Activated CD8-positive, alpha-beta T cell treated with anti-CD3 and anti-CD28 coated beads for 36 hours (primary cell): ENCODE data around the gene ZNF536. TPM values are rescaled to one million over a fixed set of nuclear protein-coding genes. Genes with fewer than 3 reads are reported as not detected.

Source experiments
- ATAC-seq: fragments of 200-7000 bp; cut with Tn5 transposase; one replicate; pipeline ENCODE4 v1.10.0; 2021; ENCODE audit warnings: mild to moderate bottlenecking, moderate library complexity
- CTCF ChIA-PET: fragments of 350-600 bp; sonication (Branson Sonifier 250); formaldehyde crosslinking; loops from one replicate; lab custom pipeline; 2021; ENCODE audit warnings: antibody characterized with exemption; lab: Charles Lee
- POLR2A ChIA-PET: fragments of 350-600 bp; sonication (Branson Sonifier 250); formaldehyde crosslinking; loops from one replicate; lab custom pipeline; 2021; ENCODE audit warnings: antibody characterized with exemption; lab: Charles Lee
- DNase-seq: peaks from one replicate; pipeline ENCODE4 v3.0.0-alpha.2; 2020
- H3K27ac Mint-ChIP-seq: one replicate; pipeline ENCODE4 v1.8.0; 2021; ENCODE audit warnings: mild to moderate bottlenecking, mixed read lengths
- H3K27me3 Mint-ChIP-seq: one replicate; pipeline ENCODE4 v1.8.0; 2021; ENCODE audit warnings: mixed read lengths
- H3K36me3 Mint-ChIP-seq: one replicate; pipeline ENCODE4 v1.8.0; 2021; ENCODE audit warnings: low read depth, mixed read lengths
- H3K4me1 Mint-ChIP-seq: one replicate; pipeline ENCODE4 v1.8.0; 2021; ENCODE audit warnings: low read depth, mixed read lengths
- H3K4me3 Mint-ChIP-seq: one replicate; pipeline ENCODE4 v1.8.0; 2021; ENCODE audit warnings: mild to moderate bottlenecking, moderate library complexity, mixed read lengths
- H3K9me3 Mint-ChIP-seq: one replicate; pipeline ENCODE4 v1.8.0; 2021; ENCODE audit warnings: mixed read lengths
- intact Hi-C: fragments of 100-400 bp; cut with micrococcal nuclease; formaldehyde crosslinking; loops from one replicate; pipeline ENCODE4 v1.10.0; 2022
- total RNA-seq, 2 experiments: library from RNA; stranded (reverse); gene quantifications; one replicate each; pipeline ENCODE4 v1.2.3, GENCODE V29; 2021
- TF ChIP-seq, protein P1 (sequence below): fragments of 200-600 bp; IDR thresholded peaks from one replicate; pipeline ENCODE4 v1.8.0; 2022; ENCODE audit warnings: antibody characterized with exemption, mild to moderate bottlenecking

ZNF536 gene
- total RNA-seq, 2 experiments from 2014 or later: not detected

DNA sequence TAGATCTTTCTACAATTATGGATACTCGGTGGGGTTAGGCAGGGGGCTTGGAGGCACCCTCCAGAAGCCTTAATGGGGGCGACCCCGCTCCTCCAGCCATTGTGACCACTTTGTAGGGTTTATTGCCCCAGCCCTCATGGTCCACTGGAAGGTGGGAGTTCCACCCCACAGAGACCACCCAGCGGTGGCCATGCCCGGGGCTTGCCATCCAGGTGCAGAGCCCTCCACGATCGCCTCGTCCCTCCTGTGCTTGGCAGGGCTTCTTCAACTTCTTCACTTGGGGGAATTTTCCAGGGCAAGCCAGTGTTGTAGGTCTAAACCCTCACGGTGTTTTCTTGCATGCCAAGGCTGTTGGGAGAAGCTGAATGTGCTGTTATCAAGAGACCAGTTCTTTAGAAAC is 16.1 kb downstream of the ZNF536 start:
- POLR2A ChIA-PET: no interaction called here
- Mint-ChIP-seq H3K27ac (no peak overlapping the region), H3K36me3 (no peaks in the 10 kb centered on the region), H3K4me3 (no peak overlapping the region), H3K9me3 (no peaks in the 10 kb centered on the region), H3K27me3 (peaks cover 8% of the 10 kb centered on the region), H3K4me1 (no peaks in the 10 kb centered on the region)
- no peak for DNase-seq
- CTCF ChIA-PET: no interaction called here
- intact Hi-C loops: no loop called here
- TF ChIP-seq, protein P1, sequence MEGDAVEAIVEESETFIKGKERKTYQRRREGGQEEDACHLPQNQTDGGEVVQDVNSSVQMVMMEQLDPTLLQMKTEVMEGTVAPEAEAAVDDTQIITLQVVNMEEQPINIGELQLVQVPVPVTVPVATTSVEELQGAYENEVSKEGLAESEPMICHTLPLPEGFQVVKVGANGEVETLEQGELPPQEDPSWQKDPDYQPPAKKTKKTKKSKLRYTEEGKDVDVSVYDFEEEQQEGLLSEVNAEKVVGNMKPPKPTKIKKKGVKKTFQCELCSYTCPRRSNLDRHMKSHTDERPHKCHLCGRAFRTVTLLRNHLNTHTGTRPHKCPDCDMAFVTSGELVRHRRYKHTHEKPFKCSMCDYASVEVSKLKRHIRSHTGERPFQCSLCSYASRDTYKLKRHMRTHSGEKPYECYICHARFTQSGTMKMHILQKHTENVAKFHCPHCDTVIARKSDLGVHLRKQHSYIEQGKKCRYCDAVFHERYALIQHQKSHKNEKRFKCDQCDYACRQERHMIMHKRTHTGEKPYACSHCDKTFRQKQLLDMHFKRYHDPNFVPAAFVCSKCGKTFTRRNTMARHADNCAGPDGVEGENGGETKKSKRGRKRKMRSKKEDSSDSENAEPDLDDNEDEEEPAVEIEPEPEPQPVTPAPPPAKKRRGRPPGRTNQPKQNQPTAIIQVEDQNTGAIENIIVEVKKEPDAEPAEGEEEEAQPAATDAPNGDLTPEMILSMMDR: no peak
- ATAC-seq: no peak

DNA sequence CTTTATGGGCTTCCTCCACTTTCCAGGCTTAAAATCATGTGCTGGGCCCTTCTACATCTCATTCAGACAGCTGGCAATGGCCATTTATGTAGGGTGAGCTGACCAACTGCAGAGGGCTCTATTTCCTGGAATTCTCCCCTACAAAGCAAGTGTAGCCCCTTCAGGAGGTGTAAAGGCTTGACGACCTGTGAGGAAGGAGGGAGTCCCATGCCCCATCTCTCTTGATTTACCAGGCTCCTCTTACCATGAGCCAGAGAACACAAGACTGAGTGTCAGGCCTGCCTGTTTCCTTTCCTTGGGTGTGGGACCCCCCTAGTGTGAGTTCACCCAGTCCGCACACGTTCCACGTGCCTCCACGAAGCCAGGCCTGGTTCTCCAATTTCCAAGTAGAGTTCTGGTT is 16.6 kb downstream of the ZNF536 start:
- TF ChIP-seq, protein P1: no peak
- Mint-ChIP-seq H3K9me3 (no peaks in the 10 kb centered on the region), H3K27ac (no peak overlapping the region), H3K27me3 (peaks cover 13% of the 10 kb centered on the region), H3K4me3 (no peak overlapping the region), H3K36me3 (no peaks in the 10 kb centered on the region), H3K4me1 (no peaks in the 10 kb centered on the region)
- intact Hi-C loops: no loop called here
- ATAC-seq (no peak), DNase-seq (no peak)
- ChIA-PET CTCF (no interaction called here), POLR2A (no interaction called here)

DNA sequence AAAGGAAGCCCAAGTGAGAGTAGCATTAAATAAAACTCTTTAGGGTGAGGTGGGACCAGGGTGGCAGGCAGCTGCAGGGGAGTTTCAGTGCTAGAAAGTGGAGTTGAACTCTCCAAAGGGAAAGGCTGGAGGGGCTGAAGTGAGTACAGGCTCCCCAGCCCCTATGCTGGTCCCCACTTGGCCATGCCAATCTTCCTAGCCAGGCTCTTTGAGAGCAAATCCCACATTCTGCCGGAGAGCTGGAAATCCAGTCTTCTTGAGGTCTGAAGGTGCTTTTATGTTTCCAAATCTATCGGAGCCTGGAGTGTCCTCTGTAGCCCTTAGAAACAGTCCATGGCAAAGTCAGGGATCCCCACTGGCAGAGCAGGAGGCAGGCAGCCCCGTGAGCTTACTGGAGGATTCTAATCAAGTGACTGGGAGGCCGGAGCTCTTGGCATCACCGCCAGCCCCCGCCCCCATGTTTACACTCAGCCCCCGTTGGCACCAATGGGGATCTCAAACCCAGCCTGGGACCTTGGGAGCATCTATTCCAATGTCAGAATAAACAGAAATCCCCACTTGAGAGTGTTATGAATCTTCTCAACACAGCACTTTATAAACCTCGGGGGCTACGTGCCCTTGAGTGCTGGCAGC is 18.3 kb downstream of the ZNF536 start:
- H3K9me3 Mint-ChIP-seq: no peaks in the 10 kb centered on the region
- ChIA-PET CTCF (no interaction called here), POLR2A (no interaction called here)
- H3K27me3 Mint-ChIP-seq: peaks cover 13% of the 10 kb centered on the region
- intact Hi-C loops: no loop called here
- no peaks in the 10 kb centered on the region for H3K36me3 Mint-ChIP-seq
- H3K27ac Mint-ChIP-seq: no peak overlapping the region
- DNase-seq: no peak
- no peak for ATAC-seq
- TF ChIP-seq, protein P1: no peak
- no peaks in the 10 kb centered on the region for H3K4me1 Mint-ChIP-seq
- H3K4me3 Mint-ChIP-seq: no peak overlapping the region

DNA sequence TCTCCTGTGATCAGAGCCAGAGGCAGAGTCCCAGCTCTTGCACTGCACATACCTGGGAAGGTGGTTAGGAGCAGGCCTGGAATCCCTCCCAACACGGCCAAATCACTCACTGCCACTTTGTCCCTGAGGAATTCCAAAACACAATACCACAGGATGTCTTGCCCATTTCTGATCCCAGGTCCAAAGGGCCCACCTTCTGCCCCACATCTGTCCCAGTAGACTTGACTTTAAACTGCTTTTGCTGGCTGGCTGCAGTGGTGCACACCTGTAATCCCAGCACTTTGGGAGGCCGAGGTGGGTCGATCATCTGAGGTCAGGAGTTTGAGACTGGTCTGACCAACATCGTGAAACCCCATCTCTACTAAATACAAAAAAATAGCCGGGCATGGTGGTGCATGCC is 18.9 kb downstream of the ZNF536 start:
- H3K4me3 Mint-ChIP-seq: no peak overlapping the region
- CTCF ChIA-PET: no interaction called here
- H3K27ac Mint-ChIP-seq: no peak overlapping the region
- H3K4me1 Mint-ChIP-seq: no peaks in the 10 kb centered on the region
- H3K36me3 Mint-ChIP-seq: no peaks in the 10 kb centered on the region
- H3K27me3 Mint-ChIP-seq: peaks cover 11% of the 10 kb centered on the region
- H3K9me3 Mint-ChIP-seq: no peaks in the 10 kb centered on the region
- TF ChIP-seq, protein P1: no peak
- intact Hi-C loops: no loop called here
- ATAC-seq (no peak), DNase-seq (no peak)
- POLR2A ChIA-PET: no interaction called here

DNA sequence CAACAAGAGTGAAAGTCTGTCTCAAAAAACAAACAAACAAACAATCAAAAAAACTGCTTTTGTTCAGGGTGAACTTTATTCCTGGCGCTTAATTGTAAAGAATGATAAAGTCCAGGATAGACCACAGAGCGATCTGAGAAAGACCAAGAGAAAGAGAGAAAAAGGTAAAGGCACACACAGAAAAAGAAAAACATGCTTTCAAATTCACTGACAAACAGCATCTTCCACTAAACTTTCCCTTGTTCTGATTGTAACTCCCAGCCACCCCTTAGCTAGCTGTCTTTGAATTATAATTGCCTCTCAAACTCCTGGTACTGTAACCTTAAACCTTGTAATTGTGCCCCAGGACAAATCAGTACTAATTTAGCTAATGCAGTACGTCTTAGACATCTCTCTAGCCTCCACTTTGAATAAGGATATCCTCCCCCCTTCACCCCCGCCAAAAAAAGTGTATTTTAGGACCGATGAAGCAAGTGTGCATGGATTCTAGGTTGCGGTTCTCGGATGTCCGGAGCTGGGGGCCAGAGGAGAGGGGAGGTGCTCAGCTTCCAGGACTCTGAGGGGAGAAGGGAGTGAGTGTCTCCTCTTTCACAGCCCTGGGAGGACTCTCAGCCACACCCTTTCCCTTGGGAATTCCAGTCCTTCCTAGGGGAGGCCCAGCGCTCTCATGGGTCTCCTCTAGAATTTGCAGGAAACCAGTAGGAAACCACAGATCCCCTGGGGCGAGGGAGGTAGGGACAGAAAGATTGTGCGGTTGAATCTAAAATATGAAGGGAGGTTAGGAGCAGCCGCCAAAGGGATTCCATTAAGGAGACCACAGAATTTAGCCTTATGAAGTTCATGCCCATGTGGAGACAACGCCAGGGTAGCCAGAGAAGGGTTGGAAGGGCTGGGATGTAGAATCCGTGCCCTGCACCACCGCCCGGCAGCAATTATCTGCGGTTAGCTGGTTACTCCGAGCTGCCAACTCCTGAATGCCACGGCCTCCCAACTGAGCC is 19.7 kb downstream of the ZNF536 start:
- POLR2A ChIA-PET: no interaction called here
- intact Hi-C loops: no loop called here

More for the DNA sequence above, 19.7 kb downstream of the ZNF536 start:
- H3K4me1 Mint-ChIP-seq: no peaks in the 10 kb centered on the region
- H3K9me3 Mint-ChIP-seq: no peaks in the 10 kb centered on the region
- no peak overlapping the region for H3K4me3 Mint-ChIP-seq
- TF ChIP-seq, protein P1: no peak
- no peak for DNase-seq
- peaks cover 11% of the 10 kb centered on the region for H3K27me3 Mint-ChIP-seq
- H3K36me3 Mint-ChIP-seq: no peaks in the 10 kb centered on the region
- CTCF ChIA-PET: no interaction called here
- no peak for ATAC-seq
- no peak overlapping the region for H3K27ac Mint-ChIP-seq
